H1 (cell line): Measurements from ENCODE around the gene RAB10. TPM values are rescaled to one million over a fixed set of nuclear protein-coding genes. Genes with fewer than 3 reads are reported as not detected.
A peak's percentile ranks its signal among the peaks of the same experiment; 100 is the strongest.

ENCODE experiments used
- CTCF ChIA-PET: fragments of 300-600 bp; sonication (Branson Sonifier 250); formaldehyde crosslinking; loops from one replicate; lab custom pipeline; 2021; ENCODE audit not compliant: partially characterized antibody; lab: Charles Lee
- POLR2A ChIA-PET: fragments of 300-600 bp; sonication (Branson Sonifier 250); formaldehyde crosslinking; loops from one replicate; lab custom pipeline; 2021; ENCODE audit warnings: inconsistent platforms; ENCODE audit not compliant: partially characterized antibody; lab: Charles Lee
- DNase-seq, 2 experiments: peaks; one replicate each; pipeline versions ENCODE4 v3.0.0 to v3.0.0-alpha.2; 2010 to 2022; ENCODE audit warnings: low spot score in 2 of 2, low read depth in 1 of 2, mixed read lengths in 1 of 2
- FAIRE-seq: peaks from 2 replicates; lab custom pipeline; 2011; peaks lifted over from hg19 to GRCh38; lab: Jason Lieb, UNC
- H2AFZ ChIP-seq: 2 replicates; pipeline ENCODE4 v1.8.1; 2012; ENCODE audit warnings: low read length, inconsistent platforms
- H2AK5ac ChIP-seq: 2 replicates; pipeline ENCODE4 v1.6.1; 2013; ENCODE audit warnings: low read depth, low read length
- H2BK120ac ChIP-seq: replicated peaks from 2 replicates; pipeline ENCODE3; 2013; ENCODE audit warnings: low read depth, low read length, inconsistent platforms
- H2BK12ac ChIP-seq: 2 replicates; pipeline ENCODE4 v1.6.1; 2013; ENCODE audit warnings: low read depth, low read length
- H2BK15ac ChIP-seq: 2 replicates; pipeline ENCODE4 v1.6.1; 2013; ENCODE audit warnings: low read length
- H2BK20ac ChIP-seq: 2 replicates; pipeline ENCODE4 v1.6.1; 2013; ENCODE audit warnings: low read length
- H2BK5ac ChIP-seq: 2 replicates; pipeline ENCODE4 v1.6.1; 2013; ENCODE audit warnings: low read depth, low read length
- H3K14ac ChIP-seq: 2 replicates; pipeline ENCODE4 v1.6.1; 2013; ENCODE audit warnings: inconsistent platforms; ENCODE audit not compliant: insufficient read length
- H3K18ac ChIP-seq: 2 replicates; pipeline ENCODE4 v1.6.1; 2013; ENCODE audit warnings: low read length; ENCODE audit errors: extremely low read depth
- H3K23ac ChIP-seq: 2 replicates; pipeline ENCODE4 v1.6.1; 2013; ENCODE audit warnings: inconsistent platforms; ENCODE audit not compliant: insufficient read length
- H3K23me2 ChIP-seq: 2 replicates; pipeline ENCODE4 v1.6.1; 2013; ENCODE audit warnings: low read depth, low read length
- H3K27ac ChIP-seq: 2 replicates; pipeline ENCODE4 v1.6.1; 2011; ENCODE audit warnings: low read depth, low read length, inconsistent platforms
- H3K27me3 ChIP-seq, 4 experiments: replicated peaks in 1 of 4; 1 replicate in 1 of 4; 2 replicates in 3 of 4; pipeline versions ENCODE4 v1.6.1 to v1.8.1; 2011 to 2013; ENCODE audit warnings: low read length in 3 of 4, mild to moderate bottlenecking in 3 of 4, inconsistent platforms in 2 of 4, mixed read lengths in 2 of 4, moderate library complexity in 1 of 4; ENCODE audit not compliant: control insufficient read depth in 3 of 4, insufficient read depth in 3 of 4; ENCODE audit errors: extremely low read depth in 1 of 4
- H3K36me3 ChIP-seq, 4 experiments: 2 replicates each; pipeline versions ENCODE4 v1.6.1 to v1.8.1; 2011 to 2013; ENCODE audit warnings: mild to moderate bottlenecking in 4 of 4, low read length in 3 of 4, moderate library complexity in 2 of 4, control low read depth in 1 of 4, inconsistent platforms in 1 of 4; ENCODE audit not compliant: insufficient read depth in 4 of 4, control insufficient read depth in 2 of 4
- H3K4ac ChIP-seq: replicated peaks from 2 replicates; pipeline ENCODE3; 2013; ENCODE audit warnings: low read length, low read depth, mixed read lengths, inconsistent platforms; ENCODE audit not compliant: insufficient read length
- H3K4me1 ChIP-seq, 4 experiments: replicated peaks in 1 of 4; 1 replicate in 1 of 4; 2 replicates in 3 of 4; pipeline versions ENCODE4 v1.6.1 to v1.8.1; 2011 to 2013; ENCODE audit warnings: low read length in 3 of 4, inconsistent platforms in 2 of 4, mixed read lengths in 1 of 4; ENCODE audit not compliant: insufficient read depth in 4 of 4, control insufficient read depth in 3 of 4
- H3K4me2 ChIP-seq, 2 experiments: 2 replicates each; pipeline versions ENCODE4 v1.6.1 to v1.8.1; 2011 to 2013; ENCODE audit warnings: low read depth in 2 of 2, low read length in 2 of 2, control low read depth in 1 of 2, inconsistent platforms in 1 of 2, mild to moderate bottlenecking in 1 of 2; ENCODE audit not compliant: insufficient read depth in 1 of 2
- H3K4me3 ChIP-seq, 4 experiments: fragments of 200-600, 300-600 bp in 1 of 4; sonication (generic), shearing (Covaris generic), sonication (Bioruptor Twin) in 1 of 4; 2 replicates each; pipeline versions ENCODE4 v1.5.1 to v1.8.1; 2011 to 2016; ENCODE audit warnings: low read length in 4 of 4, low read depth in 3 of 4, control low read depth in 2 of 4, inconsistent platforms in 2 of 4, mild to moderate bottlenecking in 2 of 4, mixed read lengths in 1 of 4, moderate library complexity in 1 of 4; ENCODE audit not compliant: insufficient read depth in 2 of 4; ENCODE audit errors: extremely low read depth in 1 of 4
- H3K56ac ChIP-seq: replicated peaks from 2 replicates; pipeline ENCODE3; 2013; ENCODE audit warnings: low read depth, mild to moderate bottlenecking, mixed read lengths, low read length, inconsistent platforms; ENCODE audit not compliant: insufficient read length
- H3K79me1 ChIP-seq: 2 replicates; pipeline ENCODE4 v1.6.1; 2013; ENCODE audit warnings: low read depth, low read length, control low read depth
- H3K79me2 ChIP-seq, 2 experiments: 2 replicates each; pipeline versions ENCODE4 v1.6.1 to v1.8.1; 2012 to 2013; ENCODE audit warnings: low read length in 2 of 2, mild to moderate bottlenecking in 2 of 2, inconsistent platforms in 1 of 2; ENCODE audit not compliant: insufficient read depth in 2 of 2, control insufficient read depth in 1 of 2
- H3K9ac ChIP-seq, 4 experiments: replicated peaks in 1 of 4; 1 replicate in 1 of 4; 2 replicates in 3 of 4; pipeline versions ENCODE4 v1.6.1 to v1.8.1; 2011 to 2013; ENCODE audit warnings: low read depth in 3 of 4, low read length in 3 of 4, control low read depth in 2 of 4, mild to moderate bottlenecking in 2 of 4, moderate library complexity in 2 of 4, inconsistent platforms in 1 of 4; ENCODE audit errors: extremely low read depth in 1 of 4
- H3K9me3 ChIP-seq, 2 experiments: 2 replicates each; pipeline versions ENCODE4 v1.6.1 to v1.8.1; 2012 to 2013; ENCODE audit warnings: mild to moderate bottlenecking in 2 of 2, moderate library complexity in 2 of 2, control low read depth in 1 of 2, inconsistent platforms in 1 of 2, low read depth in 1 of 2, low read length in 1 of 2, mixed read lengths in 1 of 2; ENCODE audit not compliant: insufficient read depth in 2 of 2
- H4K20me1 ChIP-seq, 2 experiments: replicated peaks in 1 of 2; 2 replicates each; pipeline versions ENCODE3 to v1.8.1; 2011 to 2013; ENCODE audit warnings: inconsistent platforms in 2 of 2, low read length in 2 of 2, mild to moderate bottlenecking in 1 of 2; ENCODE audit not compliant: insufficient read depth in 2 of 2, control insufficient read depth in 1 of 2
- H4K5ac ChIP-seq: 2 replicates; pipeline ENCODE4 v1.6.1; 2013; ENCODE audit warnings: low read length, low read depth, mixed read lengths, inconsistent platforms; ENCODE audit not compliant: insufficient read length
- H4K8ac ChIP-seq: 2 replicates; pipeline ENCODE4 v1.8.0; 2013; ENCODE audit warnings: mild to moderate bottlenecking, moderate library complexity, low read length, inconsistent platforms; ENCODE audit not compliant: insufficient read depth; ENCODE audit errors: extremely low read depth
- H4K91ac ChIP-seq: replicated peaks from 2 replicates; pipeline ENCODE3; 2013; ENCODE audit warnings: low read length, mixed read lengths, inconsistent platforms; ENCODE audit not compliant: insufficient read length
- ASH2L ChIP-seq: fragments of 200-600, 300-600 bp; sonication (generic); IDR thresholded peaks from one replicate; pipeline ENCODE4 v1.7.1; 2017; ENCODE audit warnings: low read length
- EGR1 ChIP-seq: IDR thresholded peaks from 2 replicates; pipeline ENCODE4 v1.6.1; 2011; ENCODE audit warnings: low read depth, low read length, borderline replicate concordance
- KDM1A ChIP-seq: fragments of 200-600, 300-600 bp; sonication (generic); IDR thresholded peaks from 2 replicates; pipeline ENCODE4 v1.7.1; 2016; ENCODE audit warnings: mild to moderate bottlenecking, low read length, borderline replicate concordance
- NANOG ChIP-seq: IDR thresholded peaks from 2 replicates; pipeline ENCODE4 v1.6.1; 2011; ENCODE audit warnings: low read length, low read depth, mild to moderate bottlenecking, inconsistent platforms; ENCODE audit not compliant: insufficient read depth, poor library complexity, severe bottlenecking
- SIRT6 ChIP-seq: IDR thresholded peaks from one replicate; pipeline ENCODE4 v1.7.1; 2012; ENCODE audit warnings: low read length, inconsistent platforms
- SP1 ChIP-seq: IDR thresholded peaks from 2 replicates; pipeline ENCODE4 v1.6.1; 2011; ENCODE audit warnings: low read depth, low read length
- SRF ChIP-seq: IDR thresholded peaks from 2 replicates; pipeline ENCODE4 v1.6.1; 2011; ENCODE audit warnings: mild to moderate bottlenecking, low read depth, low read length, moderate library complexity
- WGBS, 2 experiments: shearing (Covaris generic) in 1 of 2; methylation state at CpG; one replicate each; pipeline versions ENCODE4 v1.1.6 to v1.1.7; 2013 to 2015; ENCODE audit warnings: low lambda C conversion rate in 2 of 2, mixed read lengths in 2 of 2, inconsistent platforms in 1 of 2, low coverage in 1 of 2, missing lambda C conversion rate in 1 of 2; ENCODE audit not compliant: insufficient replicate concordance in 2 of 2, insufficient coverage in 1 of 2, insufficient read length in 1 of 2; ENCODE audit errors: extremely low coverage in 1 of 2, missing lambda C conversion rate in 1 of 2; 5-methylcytosine and 5-hydroxymethylcytosine counted together
- polyA plus RNA-seq, 7 experiments: library from polyadenylated mRNA; depleted of rRNA in 3 of 7; stranded (reverse) in 5 of 7; unstranded in 2 of 7; fragments of >200 nt in 5 of 7; fragments of 200-250 nt in 2 of 7; gene quantifications; 1 replicate in 5 of 7; 2 replicates in 1 of 7; 4 replicates in 1 of 7; pipeline versions ENCODE4 v1.2.1 to v1.2.3, GENCODE V29; 2011 to 2013; ENCODE audit warnings: missing spikeins in 2 of 7, mixed read lengths in 2 of 7
- total RNA-seq: library from RNA; stranded (reverse); fragmentation: NEBNext Ultra II Directional; extraction: Animal tissue kit (Norgen Biotek cat#: 25700); gene quantifications from 2 replicates; pipeline ENCODE4 v1.2.1, GENCODE V29; 2021

RAB10 gene
- total and polyA plus RNA-seq, 2 of the 8 experiments (the other 6 are each of a cell fraction or from before 2014, with no cell fraction given), result 42.6 to 136 TPM

DNA sequence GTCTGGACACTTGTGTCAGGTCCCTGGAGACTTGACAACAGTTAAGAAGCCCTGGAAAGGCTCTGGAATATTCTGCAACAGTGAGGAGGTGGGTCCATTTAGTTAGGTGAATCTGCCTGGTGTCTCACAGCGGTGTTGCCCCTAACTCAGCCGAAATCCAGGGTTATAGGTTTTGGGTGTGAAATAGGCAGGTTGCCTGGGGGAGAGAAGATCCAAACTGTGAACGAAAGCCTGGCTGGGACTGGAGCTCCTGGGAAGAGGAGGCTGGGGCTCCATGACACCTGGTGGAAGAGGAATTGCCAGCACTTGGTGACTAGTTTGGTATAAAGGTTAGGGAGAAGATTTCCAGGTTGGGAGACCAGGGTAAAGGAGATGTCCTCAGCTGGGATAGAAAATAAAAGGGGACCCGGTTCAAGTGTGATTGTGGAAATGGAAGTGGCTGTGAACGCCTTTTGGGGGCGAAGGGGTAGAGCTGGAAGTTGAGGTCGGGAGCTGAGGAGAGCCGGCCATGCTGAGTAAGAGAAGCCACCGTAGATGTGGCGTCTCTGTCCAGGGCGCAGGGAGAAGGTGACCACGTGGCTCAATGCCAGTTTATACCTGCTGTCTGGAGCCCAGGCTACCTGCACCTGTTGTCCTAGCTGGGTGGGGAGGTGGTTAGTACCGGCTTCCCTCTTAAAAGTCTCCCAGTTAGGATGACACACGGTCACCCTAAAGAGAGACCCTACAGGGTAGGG, 136.0 kb downstream of the RAB10 start:
- H3K36me3 ChIP-seq, result no peaks in the 10 kb centered on the region
- H3K23ac ChIP-seq, result no peak overlapping the region
- H4K8ac ChIP-seq, result peak overlapping the region; percentile 28; the same call in 1 of the 2 replicates
- no peak overlapping the region for H2BK20ac ChIP-seq
- H3K14ac ChIP-seq, result no peak overlapping the region
- ChIA-PET POLR2A (interaction anchor here (1.2 to 1.8 kb wide), 2 partner anchors 15 to 32 kb away, joined by 3 to 8 read pairs; no protein-coding TSS in a partner anchor), CTCF (interaction anchor here (0.8 to 4.2 kb wide), 6 partner anchors 15 to 219 kb away, joined by 3 to 16 read pairs (median 4); no protein-coding TSS in a partner anchor)
- H4K5ac ChIP-seq, result no peak overlapping the region
- H3K27ac ChIP-seq, result no peak overlapping the region
- no peak overlapping the region for H3K4me3 ChIP-seq
- no peak overlapping the region; a peak in 1 of 7 replicates for H3K9ac ChIP-seq
- H2BK120ac ChIP-seq, result no peak overlapping the region
- no peak overlapping the region for H2AFZ ChIP-seq
- peaks cover 0 to 7% of the 10 kb centered on the region in 2 experiments; a peak in 1 of 4 replicates for H3K79me2 ChIP-seq
- TF ChIP-seq SP1, result no peak
- TF ChIP-seq SRF, result no peak
- no peak for TF ChIP-seq ASH2L
- no peak for TF ChIP-seq NANOG
- no peak for TF ChIP-seq EGR1
- TF ChIP-seq KDM1A, result no peak
- TF ChIP-seq SIRT6, result no peak
- peaks cover 0 to 2% (median 0%) of the 10 kb centered on the region in 4 experiments; a peak in 2 of 7 replicates for H3K27me3 ChIP-seq
- H2BK12ac ChIP-seq, result no peak overlapping the region
- no peak overlapping the region for H3K56ac ChIP-seq
- DNase-seq, result no peak
- H3K4me1 ChIP-seq, result peaks cover 3 to 6% (median 5%) of the 10 kb centered on the region in 4 experiments; a peak in 5 of 7 replicates
- no peak overlapping the region for H4K91ac ChIP-seq
- FAIRE-seq, result no peak
- H3K23me2 ChIP-seq, result peaks cover 9% of the 10 kb centered on the region
- no peak overlapping the region for H2BK5ac ChIP-seq
- no peak overlapping the region for H2BK15ac ChIP-seq
- WGBS, 2 experiments, result 80% methylated on average over 14 of the region's 14 CpGs; no CpG with 5 or more reads in 1 of the 2 experiments
- H3K4ac ChIP-seq, result no peak overlapping the region
- H3K4me2 ChIP-seq, result no peak overlapping the region
- H3K79me1 ChIP-seq, result peaks cover 5% of the 10 kb centered on the region
- H3K18ac ChIP-seq, result no peak overlapping the region
- no peak overlapping the region for H2AK5ac ChIP-seq
- no peaks in the 10 kb centered on the region for H3K9me3 ChIP-seq
- peaks cover 2 to 8% of the 10 kb centered on the region in 2 experiments for H4K20me1 ChIP-seq
